NCI-H2171 (cell line): Measurements from ENCODE around the gene ETHE1.
"Not testable (repeated sequence)": the region's sequence is repeated elsewhere in the genome, so short reads cannot be mapped to it uniquely, and the experiment has no call there.

Experiments
- DNase-seq: peaks from one replicate; lab custom pipeline; 2025; lab: John Stamatoyannopoulos, UW

The ETHE1 gene

GRCh38 chr19:43551399-43552197, 24.6 kb upstream of the ETHE1 start:
- no peak for DNase-seq

DNA sequence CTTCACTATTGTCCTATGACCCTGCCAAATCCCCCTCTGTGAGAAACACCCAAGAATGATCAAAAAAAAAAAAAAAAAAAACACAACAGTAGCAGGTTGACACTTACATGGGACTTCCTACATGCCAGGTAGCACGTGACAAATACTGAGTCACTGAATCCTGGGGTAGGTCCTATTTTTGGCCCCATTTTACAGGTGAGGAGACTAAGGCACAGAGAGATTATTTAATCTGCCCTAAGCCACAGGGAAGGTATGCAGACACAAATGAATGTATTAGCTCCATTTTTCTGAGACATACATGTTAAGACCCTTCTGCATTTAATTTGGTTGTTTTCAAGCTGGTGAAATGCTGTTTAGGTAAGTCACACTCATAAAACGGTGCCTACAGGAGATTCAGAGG, 21.7 kb upstream of the ETHE1 start:
- no peak for DNase-seq

- DNase-seq, result not testable (repeated sequence)
Observed at GRCh38 chr19:43547926-43548325, 20.9 kb upstream of the ETHE1 start.

DNA sequence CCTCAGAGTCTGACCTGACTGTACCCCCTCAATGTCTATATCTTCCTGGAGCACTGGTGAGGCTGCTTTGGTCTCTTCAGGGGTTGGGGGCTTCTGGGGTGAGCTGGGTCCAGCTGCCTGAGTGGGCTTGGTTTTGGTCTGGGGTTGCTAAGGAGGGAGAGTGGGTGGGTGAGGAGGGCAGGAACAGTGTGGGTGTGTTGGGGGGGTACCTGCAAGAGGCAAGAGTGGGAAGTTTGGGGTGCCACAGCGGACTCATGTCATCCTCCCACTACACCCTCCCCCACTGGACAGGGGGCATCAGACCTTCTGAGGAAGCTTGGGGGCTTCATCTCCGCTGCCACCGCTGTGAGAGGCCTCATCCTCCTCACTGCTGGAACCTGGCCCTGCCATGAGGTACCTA, 19.6 kb upstream of the ETHE1 start:
- no peak for DNase-seq

DNA sequence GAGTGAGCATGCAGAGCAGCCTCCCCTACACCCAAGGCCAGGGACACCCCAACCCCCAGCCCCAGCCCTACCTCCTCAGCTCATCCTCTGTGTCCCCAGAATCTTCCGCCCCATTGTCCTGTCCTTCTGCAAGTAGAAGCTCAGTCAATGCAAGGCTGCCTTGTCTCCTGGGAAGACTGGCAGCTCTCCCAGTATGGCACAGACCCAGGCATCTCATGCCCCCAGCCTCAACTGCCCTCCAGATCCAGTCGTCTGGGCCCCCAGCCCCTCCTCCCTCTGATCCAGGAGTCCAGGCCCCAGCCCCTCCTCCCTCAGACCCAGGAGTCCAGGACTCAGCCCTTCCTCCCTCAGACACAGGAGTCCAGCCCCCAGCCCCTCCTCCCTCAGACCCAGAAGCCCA, 19.0 kb upstream of the ETHE1 start:
- no peak for DNase-seq

DNA sequence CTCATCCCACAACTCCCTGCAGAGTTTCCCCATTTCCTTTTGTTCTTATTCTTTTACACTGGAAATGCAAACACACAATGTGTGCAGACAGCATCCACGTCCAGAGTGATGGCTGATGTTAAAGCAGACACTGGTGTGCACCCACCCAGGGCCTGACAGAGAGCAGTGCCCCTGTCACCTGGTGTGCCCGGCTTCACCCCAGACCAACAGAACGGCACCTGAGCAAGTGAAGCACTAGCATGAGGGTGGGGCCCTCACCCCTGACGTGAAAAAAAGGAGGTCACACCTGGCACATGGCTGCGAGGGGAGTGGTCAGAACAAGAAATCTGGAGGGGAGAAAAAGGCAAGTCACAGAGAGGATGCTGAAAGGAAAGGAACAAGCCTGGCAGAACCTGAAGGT, 18.3 kb upstream of the ETHE1 start:
- no peak for DNase-seq

GRCh38 chr19:43544077-43544476, 17.1 kb upstream of the ETHE1 start:
- DNase-seq, result no peak

DNA sequence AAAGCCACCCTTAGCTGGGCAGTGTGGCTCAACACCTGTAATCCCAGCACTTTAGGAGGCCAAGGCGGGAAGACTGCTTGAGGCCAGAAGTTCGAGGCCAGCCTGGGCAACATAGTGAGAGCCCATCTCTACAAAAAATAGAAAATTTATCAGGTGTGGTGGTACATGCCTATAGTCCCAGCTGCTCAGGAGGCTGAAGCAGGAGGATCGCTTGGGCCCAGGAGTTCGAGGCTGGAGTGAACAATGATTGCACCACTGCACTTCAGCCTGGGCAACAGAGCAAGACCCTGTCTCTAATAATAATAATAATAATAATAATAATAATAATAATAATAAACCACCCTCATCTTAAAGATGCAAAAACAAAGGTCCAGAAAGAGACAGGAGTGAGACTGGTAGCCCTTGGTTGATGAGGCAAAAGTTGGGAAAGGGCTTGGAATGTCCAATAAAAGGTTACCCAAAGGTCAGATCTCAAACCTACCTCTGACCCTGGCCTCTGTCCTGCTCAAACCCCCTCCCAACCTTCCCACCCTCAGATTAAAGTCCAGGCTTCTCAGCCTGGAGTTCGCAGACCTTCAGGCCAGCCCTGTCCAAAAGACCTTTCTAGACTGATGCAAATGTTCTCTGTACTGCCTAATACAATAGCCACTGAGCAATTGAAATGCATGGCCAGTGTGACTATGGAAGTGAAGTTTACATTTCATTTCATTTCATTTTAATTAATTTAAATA, 15.1 kb upstream of the ETHE1 start:
- DNase-seq, result no peak

- DNase-seq, result no peak
Observed at GRCh38 chr19:43540381-43540780, 13.4 kb upstream of the ETHE1 start.

- DNase-seq, result no peak
Observed at GRCh38 chr19:43538922-43539321, 11.9 kb upstream of the ETHE1 start.

DNA sequence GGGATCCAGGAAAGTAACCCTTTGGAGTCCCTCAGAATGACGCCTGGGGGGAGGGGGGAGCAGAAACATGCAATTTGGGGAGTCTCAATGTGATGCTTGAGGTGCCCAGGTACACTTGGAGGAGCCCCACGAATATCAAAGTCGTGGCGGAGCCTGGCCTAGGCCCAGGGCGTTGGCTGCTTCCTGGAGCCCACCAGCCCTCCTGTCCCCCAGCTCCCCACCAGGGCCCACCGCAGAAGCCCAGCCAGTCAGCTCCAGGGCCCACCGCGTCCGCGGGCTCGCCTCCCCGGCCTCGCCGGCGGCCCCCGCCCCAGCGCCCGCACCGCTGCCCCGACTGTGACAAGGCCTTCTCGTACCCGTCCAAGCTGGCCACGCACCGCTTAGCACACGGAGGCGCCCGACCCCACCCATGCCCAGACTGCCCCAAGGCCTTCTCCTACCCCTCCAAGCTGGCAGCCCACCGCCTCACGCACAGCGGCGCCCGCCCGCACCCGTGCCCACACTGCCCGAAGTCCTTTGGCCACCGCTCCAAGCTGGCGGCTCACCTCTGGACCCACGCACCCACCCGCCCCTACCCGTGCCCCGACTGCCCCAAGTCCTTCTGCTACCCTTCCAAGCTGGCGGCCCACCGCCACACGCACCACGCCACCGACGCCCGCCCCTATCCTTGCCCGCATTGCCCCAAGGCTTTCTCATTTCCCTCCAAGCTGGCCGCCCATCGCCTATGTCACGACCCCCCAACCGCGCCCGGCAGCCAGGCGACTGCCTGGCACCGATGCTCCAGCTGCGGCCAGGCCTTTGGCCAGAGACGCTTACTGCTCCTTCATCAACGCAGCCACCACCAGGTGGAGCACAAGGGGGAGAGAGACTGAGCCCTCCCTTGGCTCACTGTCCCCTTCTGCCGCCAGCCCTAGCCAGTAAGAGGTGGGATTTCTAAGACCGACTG, 8.1 kb upstream of the ETHE1 start:
- no peak for DNase-seq

GRCh38 chr19:43534305-43534815, 7.4 kb upstream of the ETHE1 start:
- DNase-seq, result no peak

- peak; percentile 95 for DNase-seq
Observed at GRCh38 chr19:43533546-43534304, 6.7 kb upstream of the ETHE1 start.

DNA sequence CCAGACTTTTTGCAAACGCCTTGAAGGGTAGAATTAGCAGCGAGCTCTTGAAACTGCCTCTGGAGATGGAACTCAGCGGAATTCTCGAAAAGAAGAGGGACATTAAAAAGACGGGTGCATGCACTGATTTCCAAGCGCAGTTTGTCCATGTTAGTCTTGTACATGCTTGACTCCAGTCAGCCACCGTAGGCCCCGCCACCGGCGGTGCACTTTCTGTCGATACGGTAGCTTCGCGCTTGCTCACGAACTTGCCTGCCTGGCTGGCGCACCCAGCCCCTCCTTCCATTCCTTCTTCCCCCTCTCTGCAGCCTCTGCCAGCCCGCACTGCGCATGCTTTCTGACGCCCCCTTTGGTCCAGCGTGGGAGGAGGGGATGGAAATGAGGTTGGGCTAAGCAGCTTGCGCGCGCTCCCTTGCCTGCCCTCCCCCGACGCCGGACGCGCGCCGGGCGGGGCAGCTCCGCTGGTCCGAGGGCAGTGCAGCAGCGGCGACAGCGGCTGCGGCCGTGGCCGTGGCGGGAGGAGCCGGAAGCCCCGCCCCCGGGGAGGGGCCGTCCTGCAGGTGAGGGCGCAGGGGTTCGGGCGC, 6.1 kb upstream of the ETHE1 start, which contains the start of gene ZNF575:
ZNF575 (plus strand) TSS at position 227 of the 584 bp plus-strand sequence. CDS start 1,235 bp downstream, outside the sequence.
- DNase-seq, result peak; percentile 81

DNA sequence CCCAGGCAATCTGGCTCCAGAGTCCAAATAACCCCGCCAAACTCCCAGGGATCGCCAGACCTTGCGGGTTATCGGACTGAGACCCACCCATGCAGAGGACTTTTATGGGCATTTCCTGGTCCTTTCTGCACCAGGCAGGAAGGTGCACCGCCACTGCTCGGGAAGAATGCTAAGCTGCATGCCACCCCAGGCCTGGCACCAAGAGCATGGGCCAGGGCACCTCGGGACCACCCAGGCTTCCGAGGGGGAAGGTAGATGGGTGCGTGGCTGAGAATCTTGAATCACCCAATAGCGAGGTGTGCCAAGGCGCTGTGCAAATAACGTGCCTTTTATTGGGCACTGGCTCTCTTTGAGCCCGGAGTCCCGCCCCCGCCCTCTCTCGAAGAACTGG, 5.6 kb upstream of the ETHE1 start:
- peak; percentile 61 for DNase-seq

GRCh38 chr19:43527860-43528622, 1.0 kb upstream of the ETHE1 start:
- DNase-seq, result peak; percentile 25

- DNase-seq, result no peak
Observed at GRCh38 chr19:43525836-43526771, 897 bp downstream of the ETHE1 start.

DNA sequence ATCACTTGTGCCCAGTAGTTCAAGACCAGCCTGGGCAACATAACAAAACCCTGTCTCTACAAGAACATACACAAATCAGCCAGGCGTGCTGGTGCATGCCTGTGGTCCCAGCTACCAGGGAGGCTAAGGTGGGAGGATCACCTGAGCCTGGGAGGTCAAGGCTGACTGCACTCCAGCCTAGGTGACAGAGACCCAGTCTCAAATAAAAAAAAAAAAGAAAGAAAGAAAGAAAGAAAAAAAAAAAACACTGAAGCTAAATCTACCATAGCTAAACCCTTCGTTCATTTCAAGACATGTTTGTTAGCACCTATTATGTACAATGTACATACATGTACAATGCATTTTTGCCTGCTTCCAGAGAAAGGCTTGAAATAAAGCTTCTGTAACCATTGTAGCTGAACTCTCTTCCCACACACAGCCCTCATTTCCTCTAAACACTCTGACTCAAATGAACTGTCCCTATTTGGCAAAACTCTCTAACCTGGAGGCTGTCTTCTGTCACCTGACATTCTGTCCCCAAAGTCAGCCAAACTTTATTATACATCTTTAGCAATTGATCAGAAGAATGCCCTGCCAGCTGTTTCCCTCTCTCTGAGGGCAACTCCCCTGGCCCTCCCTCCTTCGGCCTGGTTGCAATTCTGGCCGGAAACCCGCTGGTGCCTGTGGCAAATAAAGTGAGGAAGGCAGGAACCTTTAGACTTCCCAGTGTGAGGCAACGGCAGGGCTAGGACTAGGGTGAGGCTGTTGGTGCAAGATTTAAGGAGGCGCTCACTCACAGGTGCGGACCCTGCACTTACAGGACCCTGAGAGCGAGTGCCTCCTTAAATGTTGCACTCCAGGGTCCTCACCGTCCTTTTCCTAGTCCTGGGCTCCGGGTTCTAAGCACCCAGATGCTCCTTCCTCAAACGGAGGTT, 1.8 kb downstream of the ETHE1 start:
- no peak for DNase-seq
